ENCODE measurements around the gene GAL3ST1.

DNA sequence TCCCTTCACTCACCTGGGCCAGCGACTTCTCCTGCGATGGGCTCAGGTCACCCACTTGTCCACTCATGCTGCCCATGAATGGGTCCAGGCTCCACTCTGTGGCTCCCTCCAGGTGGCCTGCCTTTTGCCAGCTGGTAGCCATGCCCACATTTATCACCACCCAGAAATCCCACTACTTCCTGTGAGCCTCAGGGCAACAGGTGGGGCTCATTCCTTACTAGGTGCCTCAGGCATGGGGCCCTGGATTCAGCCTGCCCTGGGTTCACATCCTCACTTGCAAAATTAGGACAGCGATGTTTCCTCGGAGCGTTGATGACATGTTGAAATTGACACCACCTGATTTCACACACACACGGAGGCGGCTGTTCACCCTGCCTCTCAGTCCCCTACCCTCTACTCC lies 27.8 kb downstream of the GAL3ST1 start, which contains the start of gene SEC14L6:
- no peak for TF ChIP-seq CTCF (IDR thresholded peaks at IDR 0.05; ENCODE audit: poor library complexity, severe bottlenecking)
- TF ChIP-seq SMC3 (conservative IDR thresholded peaks at IDR 0.05; ENCODE audit: poor library complexity) = no peak
- TF ChIP-seq, protein P1, sequence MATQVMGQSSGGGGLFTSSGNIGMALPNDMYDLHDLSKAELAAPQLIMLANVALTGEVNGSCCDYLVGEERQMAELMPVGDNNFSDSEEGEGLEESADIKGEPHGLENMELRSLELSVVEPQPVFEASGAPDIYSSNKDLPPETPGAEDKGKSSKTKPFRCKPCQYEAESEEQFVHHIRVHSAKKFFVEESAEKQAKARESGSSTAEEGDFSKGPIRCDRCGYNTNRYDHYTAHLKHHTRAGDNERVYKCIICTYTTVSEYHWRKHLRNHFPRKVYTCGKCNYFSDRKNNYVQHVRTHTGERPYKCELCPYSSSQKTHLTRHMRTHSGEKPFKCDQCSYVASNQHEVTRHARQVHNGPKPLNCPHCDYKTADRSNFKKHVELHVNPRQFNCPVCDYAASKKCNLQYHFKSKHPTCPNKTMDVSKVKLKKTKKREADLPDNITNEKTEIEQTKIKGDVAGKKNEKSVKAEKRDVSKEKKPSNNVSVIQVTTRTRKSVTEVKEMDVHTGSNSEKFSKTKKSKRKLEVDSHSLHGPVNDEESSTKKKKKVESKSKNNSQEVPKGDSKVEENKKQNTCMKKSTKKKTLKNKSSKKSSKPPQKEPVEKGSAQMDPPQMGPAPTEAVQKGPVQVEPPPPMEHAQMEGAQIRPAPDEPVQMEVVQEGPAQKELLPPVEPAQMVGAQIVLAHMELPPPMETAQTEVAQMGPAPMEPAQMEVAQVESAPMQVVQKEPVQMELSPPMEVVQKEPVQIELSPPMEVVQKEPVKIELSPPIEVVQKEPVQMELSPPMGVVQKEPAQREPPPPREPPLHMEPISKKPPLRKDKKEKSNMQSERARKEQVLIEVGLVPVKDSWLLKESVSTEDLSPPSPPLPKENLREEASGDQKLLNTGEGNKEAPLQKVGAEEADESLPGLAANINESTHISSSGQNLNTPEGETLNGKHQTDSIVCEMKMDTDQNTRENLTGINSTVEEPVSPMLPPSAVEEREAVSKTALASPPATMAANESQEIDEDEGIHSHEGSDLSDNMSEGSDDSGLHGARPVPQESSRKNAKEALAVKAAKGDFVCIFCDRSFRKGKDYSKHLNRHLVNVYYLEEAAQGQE (IDR thresholded peaks at IDR 0.05; ENCODE audit: borderline replicate concordance) = no peak
- no peak for TF ChIP-seq POLR2AphosphoS5 (IDR thresholded peaks at IDR 0.05)
- no peak for TF ChIP-seq EZH2 (IDR thresholded peaks at IDR 0.05; ENCODE audit: borderline replicate concordance, insufficient read depth, low read length, poor library complexity, severe bottlenecking)
- no peak for TF ChIP-seq EP300 (conservative IDR thresholded peaks at IDR 0.05; ENCODE audit: poor library complexity, severe bottlenecking)
- TF ChIP-seq MXI1 (conservative IDR thresholded peaks at IDR 0.05; ENCODE audit: poor library complexity, severe bottlenecking) = no peak

All from neural cell (in vitro differentiated cells).